ENCODE data around the gene PLD1.

PLD1 gene

GRCh38 chr3:171836855-171837254 lies 26.6 kb upstream of the PLD1 start:
- DNase-seq (ENCODE audit: low read depth): no peak

- no peak for DNase-seq (ENCODE audit: low read depth)
These were observed 25.3 kb upstream of the PLD1 start for GRCh38 chr3:171835613-171836012.

GRCh38 chr3:171835116-171835515 lies 24.8 kb upstream of the PLD1 start:
- DNase-seq (ENCODE audit: low read depth): no peak

- DNase-seq (ENCODE audit: low read depth): no peak
These were observed 24.1 kb upstream of the PLD1 start for GRCh38 chr3:171834461-171834801.

- no peak for DNase-seq (ENCODE audit: low read depth)
These were observed 23.6 kb upstream of the PLD1 start for GRCh38 chr3:171833789-171834460.

GRCh38 chr3:171832989-171833388 lies 22.7 kb upstream of the PLD1 start:
- no peak for DNase-seq (ENCODE audit: low read depth)

GRCh38 chr3:171831936-171832335 lies 21.7 kb upstream of the PLD1 start:
- DNase-seq (ENCODE audit: low read depth): no peak

GRCh38 chr3:171830518-171830875 lies 20.2 kb upstream of the PLD1 start:
- no peak for DNase-seq (ENCODE audit: low read depth)

- DNase-seq (ENCODE audit: low read depth): no peak
These were observed 19.7 kb upstream of the PLD1 start for GRCh38 chr3:171829841-171830517.

GRCh38 chr3:171828902-171829770 lies 18.9 kb upstream of the PLD1 start:
- DNase-seq (ENCODE audit: low read depth): no peak

GRCh38 chr3:171827836-171828458 lies 17.7 kb upstream of the PLD1 start:
- DNase-seq (ENCODE audit: low read depth): no peak

- no peak for DNase-seq (ENCODE audit: low read depth)
These were observed 17.1 kb upstream of the PLD1 start for GRCh38 chr3:171827385-171827784.

- no peak for DNase-seq (ENCODE audit: low read depth)
These were observed 15.0 kb upstream of the PLD1 start for GRCh38 chr3:171825222-171825828.

GRCh38 chr3:171824824-171825221 lies 14.5 kb upstream of the PLD1 start:
- DNase-seq (ENCODE audit: low read depth): no peak

- DNase-seq (ENCODE audit: low read depth): no peak
These were observed 13.8 kb upstream of the PLD1 start for GRCh38 chr3:171824116-171824515.

- no peak for DNase-seq (ENCODE audit: low read depth)
These were observed 12.3 kb upstream of the PLD1 start for GRCh38 chr3:171822431-171823106.

GRCh38 chr3:171821778-171822358 lies 11.6 kb upstream of the PLD1 start:
- DNase-seq (ENCODE audit: low read depth): no peak

GRCh38 chr3:171821044-171821443 lies 10.8 kb upstream of the PLD1 start:
- DNase-seq (ENCODE audit: low read depth): no peak

- DNase-seq (ENCODE audit: low read depth): no peak
These were observed 7.0 kb upstream of the PLD1 start for GRCh38 chr3:171817074-171817800.

GRCh38 chr3:171815973-171816595 lies 5.8 kb upstream of the PLD1 start:
- DNase-seq (ENCODE audit: low read depth): no peak

Data from activated T-cell treated with anti-CD3 and anti-CD28 coated beads for 48 hours (primary cell).